Pancreas (tissue), 10 donors: Measurements from ENCODE around the gene LZTS2. TPM values are rescaled to one million over a fixed set of nuclear protein-coding genes. Genes with fewer than 3 reads are reported as not detected.

ENCODE experiments used
- ATAC-seq, 4 donors: fragments of 200-7000 bp; cut with Tn5 transposase; one replicate each; pipeline versions ENCODE4 v1.8.0 to v1.9.1; 2020; ENCODE audit warnings: mild to moderate bottlenecking in 4 of 4, moderate library complexity in 4 of 4
- DNase-seq, 6 donors: peaks; one replicate each; pipeline ENCODE4 v3.0.0-alpha.2; 2020
- FAIRE-seq: peaks from 2 replicates; lab custom pipeline; 2012; peaks lifted over from hg19 to GRCh38; lab: Jason Lieb, UNC
- H3K27ac ChIP-seq, 4 donors: fragments of 200-600 bp; sonication (generic); 1 replicate in 3 of 4; 2 replicates in 1 of 4; pipeline versions ENCODE4 v1.5.0 to v1.8.0; 2020
- H3K27me3 ChIP-seq, 4 donors: fragments of 200-600 bp; one replicate each; pipeline ENCODE4 v1.8.0; 2021
- H3K36me3 ChIP-seq, 3 donors: fragments of 200-600 bp; sonication (generic) in 1 of 3; one replicate each; pipeline versions ENCODE4 v1.5.0 to v1.8.0; 2020 to 2021
- H3K4me1 ChIP-seq, 3 donors: fragments of 200-600 bp; one replicate each; pipeline ENCODE4 v1.8.0; 2021
- H3K4me3 ChIP-seq, 4 donors: fragments of 200-600 bp; sonication (generic) in 2 of 4; one replicate each; pipeline versions ENCODE4 v1.5.0 to v1.8.0; 2020 to 2021
- H3K9me3 ChIP-seq, 4 donors: fragments of 200-600 bp; one replicate each; pipeline ENCODE4 v1.8.0; 2021
- WGBS, 2 donors: extraction: QIAGEN DNeasy Blood & Tissue Kit; methylation state at CpG; one replicate each; pipeline ENCODE4 v1.1.7; 2013; 5-methylcytosine and 5-hydroxymethylcytosine counted together
- intact Hi-C, 3 donors: fragments of 100-400 bp; cut with DNase I; formaldehyde crosslinking; loops; one replicate each; pipeline versions ENCODE4 v1.11.1 to v1.14.2; 2022
- polyA plus RNA-seq, 2 donors: library from polyadenylated mRNA; stranded (reverse); fragments of 200-250 nt; gene quantifications; one replicate each; pipeline ENCODE4 v1.2.3, GENCODE V29; 2013
- total RNA-seq, 6 donors: library from RNA; stranded (reverse); fragmentation: NEBNext Ultra II Directional in 4 of 6; extraction: Animal tissue kit (Norgen Biotek cat#: 25700) in 4 of 6; gene quantifications; one replicate each; pipeline versions ENCODE4 v1.2.1 to v1.2.4, GENCODE V29; 2021 to 2023
- TF ChIP-seq, protein P1 (sequence below), 4 donors: fragments of 200-600 bp; sonication (generic) in 3 of 4; IDR thresholded peaks; one replicate each; pipeline versions ENCODE4 v1.5.0 to v1.8.0; 2021; ENCODE audit warnings: antibody characterized with exemption in 4 of 4
- donor health status: healthy with polysubstance abuse.
- donor health status: DM: no; HTN: no; CAD: no; lungs with moderate emphysema.
- donor health status: DM: no; HTN: no; CAD: no.
- donor health status: control.
- donor health status: control.
- donor health status: Bipolar disorder and iron deficiency.
- donor health status: DM: yes; HTN: yes; CAD: no.
- donor health status: DM: no; HTN: no; CAD: no.
- donor health status: DM: no; HTN: no; CAD: no.
- donor health status: DM: yes; HTN: yes; CAD: no.

LZTS2 gene, protein sequence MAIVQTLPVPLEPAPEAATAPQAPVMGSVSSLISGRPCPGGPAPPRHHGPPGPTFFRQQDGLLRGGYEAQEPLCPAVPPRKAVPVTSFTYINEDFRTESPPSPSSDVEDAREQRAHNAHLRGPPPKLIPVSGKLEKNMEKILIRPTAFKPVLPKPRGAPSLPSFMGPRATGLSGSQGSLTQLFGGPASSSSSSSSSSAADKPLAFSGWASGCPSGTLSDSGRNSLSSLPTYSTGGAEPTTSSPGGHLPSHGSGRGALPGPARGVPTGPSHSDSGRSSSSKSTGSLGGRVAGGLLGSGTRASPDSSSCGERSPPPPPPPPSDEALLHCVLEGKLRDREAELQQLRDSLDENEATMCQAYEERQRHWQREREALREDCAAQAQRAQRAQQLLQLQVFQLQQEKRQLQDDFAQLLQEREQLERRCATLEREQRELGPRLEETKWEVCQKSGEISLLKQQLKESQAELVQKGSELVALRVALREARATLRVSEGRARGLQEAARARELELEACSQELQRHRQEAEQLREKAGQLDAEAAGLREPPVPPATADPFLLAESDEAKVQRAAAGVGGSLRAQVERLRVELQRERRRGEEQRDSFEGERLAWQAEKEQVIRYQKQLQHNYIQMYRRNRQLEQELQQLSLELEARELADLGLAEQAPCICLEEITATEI
- total RNA-seq (10 to 100 TPM; 10.5 to 26.5 (median 14.4) TPM), polyA plus RNA-seq (10 to 100 TPM; 41.1 to 52.2 TPM)

DNA sequence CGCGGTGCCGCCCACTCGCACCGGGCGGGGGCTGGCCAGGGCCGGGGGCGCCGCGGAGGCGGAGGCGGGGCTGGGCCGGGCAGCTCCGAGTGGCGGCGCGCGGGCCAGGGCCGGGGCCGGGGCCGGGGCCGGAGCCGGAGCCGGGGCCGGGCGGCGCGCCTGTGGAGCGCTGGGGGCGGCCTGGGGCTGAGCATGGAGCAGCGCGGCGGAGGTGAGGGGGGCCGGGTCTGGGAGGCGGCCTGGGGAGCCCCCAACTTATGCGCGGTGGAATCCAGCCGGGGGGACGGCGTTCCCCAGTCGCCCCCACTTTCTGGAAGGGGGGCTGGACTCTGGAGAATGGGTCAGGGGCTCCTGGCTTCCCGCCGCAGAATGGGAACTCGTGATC, at the start of gene LZTS2:
LZTS2 (plus strand) TSS at position 67 of the 385 bp plus-strand sequence. CDS start 2,731 bp downstream, outside the sequence.
- H3K36me3 ChIP-seq: peaks cover 0 to 7% (median 5%) of the 10 kb centered on the region in 3 donors
- intact Hi-C loops: no loop called here
- H3K27me3 ChIP-seq: no peaks in the 10 kb centered on the region
- H3K27ac ChIP-seq: peak within 1 kb of the TSS; percentile 95 to 99 (median 98)
- FAIRE-seq: no peak
- TF ChIP-seq, protein P1, sequence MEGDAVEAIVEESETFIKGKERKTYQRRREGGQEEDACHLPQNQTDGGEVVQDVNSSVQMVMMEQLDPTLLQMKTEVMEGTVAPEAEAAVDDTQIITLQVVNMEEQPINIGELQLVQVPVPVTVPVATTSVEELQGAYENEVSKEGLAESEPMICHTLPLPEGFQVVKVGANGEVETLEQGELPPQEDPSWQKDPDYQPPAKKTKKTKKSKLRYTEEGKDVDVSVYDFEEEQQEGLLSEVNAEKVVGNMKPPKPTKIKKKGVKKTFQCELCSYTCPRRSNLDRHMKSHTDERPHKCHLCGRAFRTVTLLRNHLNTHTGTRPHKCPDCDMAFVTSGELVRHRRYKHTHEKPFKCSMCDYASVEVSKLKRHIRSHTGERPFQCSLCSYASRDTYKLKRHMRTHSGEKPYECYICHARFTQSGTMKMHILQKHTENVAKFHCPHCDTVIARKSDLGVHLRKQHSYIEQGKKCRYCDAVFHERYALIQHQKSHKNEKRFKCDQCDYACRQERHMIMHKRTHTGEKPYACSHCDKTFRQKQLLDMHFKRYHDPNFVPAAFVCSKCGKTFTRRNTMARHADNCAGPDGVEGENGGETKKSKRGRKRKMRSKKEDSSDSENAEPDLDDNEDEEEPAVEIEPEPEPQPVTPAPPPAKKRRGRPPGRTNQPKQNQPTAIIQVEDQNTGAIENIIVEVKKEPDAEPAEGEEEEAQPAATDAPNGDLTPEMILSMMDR (IDR thresholded peaks at IDR 0.05): no peak
- H3K4me3 ChIP-seq: peak within 1 kb of the TSS; percentile 47 to 91 (median 84)
- no peak for DNase-seq
- H3K4me1 ChIP-seq: peaks cover 0 to 20% (median 8%) of the 10 kb centered on the region in 3 donors
- 1% methylated on average over 38 to 44 of the region's 44 CpGs for WGBS, 2 donors
- no peaks in the 10 kb centered on the region for H3K9me3 ChIP-seq
- peak in 2 of 4 donors; percentile 41 to 51 for ATAC-seq

DNA sequence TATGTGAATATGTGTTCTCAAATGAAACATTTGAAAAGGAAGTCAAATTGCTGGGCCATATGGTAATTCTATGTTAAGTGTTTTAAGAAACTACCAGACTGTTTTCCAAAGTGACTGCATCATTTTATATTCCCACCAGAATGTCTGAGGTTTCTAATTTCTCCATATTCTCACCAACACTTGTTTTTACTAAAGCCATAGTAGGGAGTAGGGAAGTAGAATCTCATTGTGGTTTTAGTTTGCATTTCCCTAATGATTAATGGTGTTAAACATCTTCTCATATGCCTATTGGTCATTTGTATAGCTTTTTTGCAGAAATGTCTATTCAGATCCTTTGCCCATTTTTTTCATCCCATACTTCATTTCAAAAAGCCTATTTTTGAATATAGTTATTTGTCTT, 39.4 kb upstream of the LZTS2 start:
- Histone ChIP-seq H3K4me1 (no peaks in the 10 kb centered on the region), H3K36me3 (peaks cover 0 to 11% (median 8%) of the 10 kb centered on the region in 3 donors), H3K4me3 (no peak overlapping the region), H3K27ac (no peak overlapping the region), H3K27me3 (no peaks in the 10 kb centered on the region), H3K9me3 (no peaks in the 10 kb centered on the region)
- ATAC-seq (no peak), FAIRE-seq (no peak), DNase-seq (no peak)
- TF ChIP-seq, protein P1 (IDR thresholded peaks at IDR 0.05): no peak
- intact Hi-C loops: no loop called here

DNA sequence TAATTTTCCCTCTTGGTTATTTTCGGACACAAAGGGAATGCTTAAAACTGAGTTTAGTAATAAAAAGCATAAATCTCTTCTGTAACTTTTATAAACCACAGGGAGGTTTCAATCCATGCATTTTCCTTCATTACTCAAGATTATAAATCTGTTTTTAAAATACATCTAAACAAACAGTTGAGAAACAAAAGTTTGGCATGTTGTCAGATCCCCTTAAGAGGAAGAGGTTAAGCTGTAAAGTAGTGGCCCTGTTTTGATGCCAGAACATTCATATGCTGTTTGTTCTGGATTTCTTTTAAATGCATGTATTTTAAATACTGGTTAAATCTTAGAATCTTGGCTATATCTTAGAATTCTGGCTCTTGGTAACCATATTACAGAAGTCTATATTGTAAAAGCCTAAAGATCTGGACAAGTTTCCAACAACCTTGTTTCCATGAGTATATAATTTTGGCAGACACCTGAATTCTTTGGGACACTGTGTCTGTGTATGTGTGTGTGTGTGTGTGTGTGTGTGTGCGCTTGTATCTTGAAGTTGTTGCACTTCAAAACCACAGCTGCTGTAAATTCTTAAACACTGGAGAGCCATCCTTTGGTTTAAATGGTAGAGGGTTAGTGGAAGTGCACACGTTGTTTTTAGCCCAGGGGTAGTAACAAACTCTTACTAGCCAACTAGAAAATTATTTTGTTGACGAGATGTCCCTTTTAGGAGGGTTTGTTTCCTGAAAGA, 37.1 kb upstream of the LZTS2 start:
- TF ChIP-seq, protein P1 (IDR thresholded peaks at IDR 0.05): no peak
- WGBS, 2 donors: 82 to 85% methylated on average over 4 of the region's 4 CpGs
- H3K27me3 ChIP-seq: no peaks in the 10 kb centered on the region
- no peak for ATAC-seq
- DNase-seq: no peak
- no peak overlapping the region for H3K4me3 ChIP-seq
- intact Hi-C loops: no loop called here
- no peak overlapping the region for H3K27ac ChIP-seq
- H3K4me1 ChIP-seq: no peaks in the 10 kb centered on the region
- peaks cover 0 to 11% (median 0%) of the 10 kb centered on the region in 3 donors for H3K36me3 ChIP-seq
- FAIRE-seq: no peak
- no peaks in the 10 kb centered on the region for H3K9me3 ChIP-seq

DNA sequence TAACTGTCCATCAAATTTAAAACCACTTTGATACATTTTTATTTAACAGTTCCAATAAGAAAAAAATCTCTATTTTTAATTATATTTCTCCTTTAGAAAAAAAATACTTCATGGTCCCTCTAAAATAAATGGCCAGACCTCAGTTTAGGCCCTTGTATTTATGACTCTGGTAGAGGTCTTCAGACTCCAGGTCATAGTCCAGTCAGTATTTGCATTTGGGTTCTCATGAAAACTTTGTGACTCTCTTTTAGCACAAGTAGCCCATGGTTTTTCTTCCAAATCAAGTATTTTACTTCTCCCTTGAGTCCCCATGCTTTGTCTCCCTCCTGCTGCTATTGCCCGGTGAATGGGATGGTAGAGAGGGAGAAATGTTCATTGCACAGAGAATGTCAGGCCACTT, 35.8 kb upstream of the LZTS2 start:
- peaks cover 0 to 11% (median 0%) of the 10 kb centered on the region in 3 donors for H3K36me3 ChIP-seq
- FAIRE-seq: no peak
- intact Hi-C loops: no loop called here
- no peak for DNase-seq
- no peak for ATAC-seq
- H3K4me3 ChIP-seq: no peak overlapping the region
- TF ChIP-seq, protein P1 (IDR thresholded peaks at IDR 0.05): no peak
- no peak overlapping the region for H3K27ac ChIP-seq
- peaks cover 0 to 5% (median 0%) of the 10 kb centered on the region in 3 donors for H3K4me1 ChIP-seq
- H3K9me3 ChIP-seq: no peaks in the 10 kb centered on the region
- H3K27me3 ChIP-seq: no peaks in the 10 kb centered on the region
- 95 to 98% methylated on average over 1 of the region's 1 CpG for WGBS, 2 donors
